RPMI8226 (cell line): ENCODE measurements around the gene TMEM50A.
"Not testable (repeated sequence)": the region's sequence is repeated elsewhere in the genome, so short reads cannot be mapped to it uniquely, and the experiment has no call there.

Experiments
- DNase-seq: peaks from one replicate; pipeline ENCODE4 v3.0.0-alpha.2; 2015

The TMEM50A gene

DNA sequence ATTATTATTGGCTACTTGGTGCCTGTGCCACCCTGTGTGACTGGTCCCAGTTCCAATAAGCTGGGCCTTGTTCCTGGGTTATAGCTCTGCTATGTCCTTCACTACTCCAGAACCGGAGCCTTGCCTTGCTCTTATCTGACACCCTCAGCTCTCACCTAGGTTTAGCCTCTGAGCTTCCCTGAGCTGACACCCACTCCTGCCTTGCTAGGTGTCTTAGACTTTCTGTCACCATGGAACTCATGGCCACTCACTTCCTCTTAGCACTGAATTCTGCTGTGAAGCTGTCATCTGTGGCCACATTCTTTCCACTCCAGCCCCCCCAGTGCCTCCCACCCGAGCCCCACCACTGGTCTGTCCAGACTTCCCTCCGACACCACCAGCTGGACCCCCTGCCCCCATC lies 51.6 kb downstream of the TMEM50A start:
- DNase-seq, result not testable (repeated sequence)

DNA sequence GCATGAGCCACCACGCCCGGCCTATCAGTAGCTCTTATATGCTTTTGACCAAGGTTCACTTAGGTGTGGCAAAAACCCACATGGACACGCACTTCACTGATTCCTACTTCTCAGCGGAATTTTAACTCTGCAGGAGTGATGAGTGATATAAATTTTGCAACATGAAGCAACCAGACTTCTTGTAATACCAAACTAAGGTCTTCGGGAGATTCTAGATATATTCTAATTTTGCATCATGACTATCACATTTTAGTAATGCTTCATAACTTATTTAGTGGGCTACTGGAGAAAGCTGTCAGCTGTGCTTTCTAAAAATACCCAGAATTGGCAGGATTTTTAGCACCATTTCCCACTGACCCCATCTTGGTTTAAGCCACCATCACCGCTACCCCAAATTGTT lies 54.7 kb downstream of the TMEM50A start:
- no peak for DNase-seq

DNA sequence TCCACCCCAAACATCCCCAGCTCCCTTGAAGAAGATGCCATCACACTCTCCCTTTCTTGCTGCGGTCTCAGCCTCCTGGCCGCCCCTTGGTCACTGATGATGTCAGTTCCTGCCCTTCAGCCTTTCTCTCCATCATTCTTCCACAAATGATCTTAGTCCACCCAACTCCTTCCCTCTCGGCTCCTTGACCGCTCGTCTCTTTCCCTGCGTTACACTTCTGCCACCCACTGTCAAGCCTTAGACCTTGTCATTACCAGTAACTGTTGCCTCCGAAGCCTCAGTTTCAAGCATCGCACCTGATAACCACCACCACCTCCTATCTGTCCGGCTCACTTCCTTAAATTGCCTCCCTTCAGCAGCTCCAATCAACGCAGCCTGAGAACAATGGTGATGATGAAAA lies 59.4 kb downstream of the TMEM50A start:
- not testable (repeated sequence) for DNase-seq

DNA sequence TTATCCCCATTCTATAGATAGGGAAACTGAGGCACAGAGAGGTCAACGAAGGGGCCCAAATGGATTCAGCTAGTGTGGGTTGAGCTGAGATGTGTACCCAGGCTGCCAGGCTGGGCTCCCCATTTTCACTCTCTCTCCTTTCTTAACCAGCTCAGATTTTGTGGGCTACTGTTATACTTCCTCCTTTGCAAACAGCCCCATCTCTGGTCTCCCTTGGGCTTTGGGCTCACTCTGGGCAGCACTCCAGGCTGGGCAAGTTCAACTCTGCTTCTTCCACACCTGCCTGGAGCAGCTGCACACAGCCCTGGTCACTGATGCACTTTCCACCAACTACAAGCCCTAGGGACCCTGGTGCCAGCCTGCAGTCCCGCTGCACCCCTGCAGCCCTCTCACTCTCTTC lies 59.9 kb downstream of the TMEM50A start:
- DNase-seq, result not testable (repeated sequence)

DNA sequence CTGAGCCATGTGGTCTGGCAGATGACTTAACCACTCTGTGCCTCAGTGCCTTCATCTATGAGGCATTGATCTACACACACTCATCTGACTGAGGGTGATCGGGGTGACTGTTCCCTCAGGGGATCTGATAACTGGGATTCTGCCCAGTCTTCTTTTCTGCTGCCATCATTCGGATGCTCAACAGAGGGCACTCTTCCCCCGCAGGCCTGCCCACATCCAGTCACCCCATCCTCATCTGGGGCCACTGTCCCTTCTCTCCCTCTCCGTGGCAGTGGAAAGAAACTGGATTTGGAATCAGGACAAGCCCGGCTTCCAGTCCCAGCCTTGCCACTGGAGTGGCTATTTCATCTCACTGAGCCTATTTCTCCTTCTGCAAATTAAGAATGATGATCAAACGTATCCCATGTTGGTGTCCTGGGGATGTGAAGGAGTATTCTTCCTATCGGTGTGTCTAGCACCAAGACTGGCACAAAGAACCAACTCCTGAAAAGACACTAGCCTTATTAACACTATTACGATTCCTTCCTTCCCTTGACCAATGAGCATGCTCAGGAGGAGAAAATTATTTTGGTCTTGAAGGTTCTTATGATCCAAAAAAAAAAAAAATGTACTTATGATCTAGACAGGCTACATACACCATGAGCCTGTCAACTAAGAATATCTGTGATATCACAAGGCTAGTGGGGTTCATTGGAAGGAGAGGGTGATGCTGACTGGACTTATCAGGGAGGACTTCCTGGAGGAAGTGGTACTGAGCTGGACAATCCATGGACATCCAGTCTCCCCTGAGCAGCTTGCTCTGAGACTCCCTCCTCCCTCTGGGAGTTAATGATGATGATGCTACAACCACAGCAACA lies 65.0 kb downstream of the TMEM50A start:
- not testable (repeated sequence) for DNase-seq

DNA sequence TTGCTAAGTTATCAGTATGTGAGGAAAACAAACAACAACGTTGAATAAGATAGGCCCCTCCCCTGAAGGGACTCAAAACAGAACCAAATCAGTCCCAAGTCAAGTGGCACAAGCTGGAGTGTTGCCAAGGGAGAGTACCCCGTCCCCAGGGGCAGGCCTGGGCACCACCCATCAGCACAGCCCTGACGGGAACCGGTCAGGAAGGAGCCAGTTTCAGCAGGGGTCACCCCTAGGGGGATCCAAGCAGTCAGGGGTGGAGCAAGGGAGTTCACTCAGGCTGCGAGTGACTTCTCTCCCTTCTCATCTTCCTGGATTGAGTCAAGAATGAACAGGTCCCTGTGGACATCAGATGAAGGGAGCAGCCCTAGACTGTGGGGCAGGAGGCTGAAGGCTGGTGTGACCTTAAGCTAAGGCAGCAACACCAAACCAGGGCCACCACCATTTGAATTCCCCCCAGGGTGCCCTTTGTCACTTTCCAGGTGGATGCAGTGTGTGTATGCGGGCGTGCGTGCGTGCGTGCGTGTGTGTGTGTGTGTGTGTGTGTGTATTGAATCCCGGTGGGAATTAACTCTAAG lies 67.7 kb downstream of the TMEM50A start:
- DNase-seq, result not testable (repeated sequence)

DNA sequence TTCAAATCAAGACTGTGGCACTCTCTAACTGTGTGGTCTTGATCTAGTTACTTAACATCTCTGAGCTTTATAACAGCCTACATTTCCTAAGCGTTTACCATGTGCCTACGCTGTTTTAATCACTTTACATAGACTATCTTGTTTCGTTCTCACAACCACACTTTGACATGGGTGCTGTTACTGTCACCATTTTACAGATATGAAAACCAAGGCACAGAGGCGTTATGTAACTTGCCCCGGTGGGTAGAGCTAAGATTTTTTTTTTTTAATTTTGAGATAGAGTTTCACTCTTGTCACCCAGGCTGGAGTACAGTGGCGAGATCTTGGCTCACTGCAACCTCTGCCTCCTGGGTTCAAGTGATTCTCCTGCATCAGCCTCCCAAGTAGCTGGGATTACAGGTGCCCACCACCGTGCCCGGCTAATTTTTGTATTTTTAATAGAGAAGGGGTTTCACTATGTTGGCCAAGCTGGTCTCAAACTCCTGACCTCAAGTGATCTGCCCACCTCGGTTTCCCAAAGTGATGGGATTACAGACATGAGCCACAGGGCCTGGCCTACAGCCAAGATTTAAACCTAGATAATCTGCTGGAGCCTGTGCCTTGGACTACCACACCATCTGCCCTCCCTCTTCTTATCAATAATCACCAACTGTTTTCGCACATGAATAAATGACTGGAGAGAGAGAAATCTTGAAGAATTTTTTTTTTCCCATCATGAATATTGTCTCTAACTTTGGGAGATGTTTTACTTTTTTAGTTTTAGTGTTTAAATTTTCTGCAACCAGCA lies 71.7 kb downstream of the TMEM50A start:
- DNase-seq, result not testable (repeated sequence)
